ENCODE data around the gene LHFPL6.

DNA sequence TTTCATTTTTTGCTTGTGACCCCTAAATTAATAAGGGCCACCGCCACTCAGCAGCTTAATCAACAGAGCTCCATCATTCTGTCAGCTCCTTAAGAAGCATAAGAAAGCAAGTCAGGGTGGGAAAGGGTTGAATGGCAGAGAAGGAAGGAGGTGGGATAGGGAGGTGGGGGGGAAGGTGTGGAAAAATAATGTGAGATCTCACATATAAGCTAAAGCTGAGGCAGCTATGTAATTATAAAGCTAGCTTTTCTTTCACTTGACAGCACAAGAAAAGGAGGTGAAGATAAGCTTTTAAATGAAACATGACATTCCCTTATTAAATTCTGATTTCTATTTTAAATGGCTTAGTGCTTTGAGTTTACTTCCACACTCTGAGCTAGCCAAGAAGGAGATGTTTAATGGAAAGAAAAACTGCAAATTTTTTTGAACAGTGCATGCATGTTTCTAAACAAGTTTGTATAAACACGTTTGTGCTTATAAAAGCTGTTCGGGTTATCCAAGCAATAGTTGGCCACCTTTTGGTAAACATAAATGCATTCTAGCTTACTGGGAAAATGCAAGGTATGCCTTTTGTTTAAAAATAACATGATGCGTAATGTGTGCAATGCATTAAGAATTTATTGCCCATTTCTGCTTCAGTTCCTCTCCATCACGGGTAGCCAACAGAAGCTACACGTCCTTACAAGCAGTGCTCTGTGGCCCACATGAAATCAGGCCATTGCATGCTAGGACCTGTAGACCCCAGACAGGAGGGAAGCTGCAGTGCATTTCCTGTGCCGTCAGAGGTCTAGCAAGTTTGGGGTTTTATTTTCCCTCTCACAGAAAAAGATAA lies 96.2 kb downstream of the LHFPL6 start:
- no peak for TF ChIP-seq SP1 (IDR thresholded peaks at IDR 0.05)
- no peak for TF ChIP-seq CTBP1 (IDR thresholded peaks at IDR 0.05; ENCODE audit: borderline replicate concordance)
- TF ChIP-seq SUZ12 (IDR thresholded peaks at IDR 0.05), result no peak
- TF ChIP-seq TARDBP (IDR thresholded peaks at IDR 0.05), result no peak
- TF ChIP-seq L3MBTL2 (conservative IDR thresholded peaks at IDR 0.05), result no peak
- TF ChIP-seq ARNT (IDR thresholded peaks at IDR 0.05), result no peak
- TF ChIP-seq FOXA1 (IDR thresholded peaks at IDR 0.05), result no peak

All from HEK293T (cell line).